ENCODE measurements around the gene ZBTB34.

- TF ChIP-seq, protein P1, sequence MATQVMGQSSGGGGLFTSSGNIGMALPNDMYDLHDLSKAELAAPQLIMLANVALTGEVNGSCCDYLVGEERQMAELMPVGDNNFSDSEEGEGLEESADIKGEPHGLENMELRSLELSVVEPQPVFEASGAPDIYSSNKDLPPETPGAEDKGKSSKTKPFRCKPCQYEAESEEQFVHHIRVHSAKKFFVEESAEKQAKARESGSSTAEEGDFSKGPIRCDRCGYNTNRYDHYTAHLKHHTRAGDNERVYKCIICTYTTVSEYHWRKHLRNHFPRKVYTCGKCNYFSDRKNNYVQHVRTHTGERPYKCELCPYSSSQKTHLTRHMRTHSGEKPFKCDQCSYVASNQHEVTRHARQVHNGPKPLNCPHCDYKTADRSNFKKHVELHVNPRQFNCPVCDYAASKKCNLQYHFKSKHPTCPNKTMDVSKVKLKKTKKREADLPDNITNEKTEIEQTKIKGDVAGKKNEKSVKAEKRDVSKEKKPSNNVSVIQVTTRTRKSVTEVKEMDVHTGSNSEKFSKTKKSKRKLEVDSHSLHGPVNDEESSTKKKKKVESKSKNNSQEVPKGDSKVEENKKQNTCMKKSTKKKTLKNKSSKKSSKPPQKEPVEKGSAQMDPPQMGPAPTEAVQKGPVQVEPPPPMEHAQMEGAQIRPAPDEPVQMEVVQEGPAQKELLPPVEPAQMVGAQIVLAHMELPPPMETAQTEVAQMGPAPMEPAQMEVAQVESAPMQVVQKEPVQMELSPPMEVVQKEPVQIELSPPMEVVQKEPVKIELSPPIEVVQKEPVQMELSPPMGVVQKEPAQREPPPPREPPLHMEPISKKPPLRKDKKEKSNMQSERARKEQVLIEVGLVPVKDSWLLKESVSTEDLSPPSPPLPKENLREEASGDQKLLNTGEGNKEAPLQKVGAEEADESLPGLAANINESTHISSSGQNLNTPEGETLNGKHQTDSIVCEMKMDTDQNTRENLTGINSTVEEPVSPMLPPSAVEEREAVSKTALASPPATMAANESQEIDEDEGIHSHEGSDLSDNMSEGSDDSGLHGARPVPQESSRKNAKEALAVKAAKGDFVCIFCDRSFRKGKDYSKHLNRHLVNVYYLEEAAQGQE (IDR thresholded peaks at IDR 0.05; ENCODE audit: low read depth), result no peak
- TF ChIP-seq TCF12 (IDR thresholded peaks at IDR 0.05; ENCODE audit: low read depth), result no peak
- no peak for TF ChIP-seq TAF1 (IDR thresholded peaks at IDR 0.05; ENCODE audit: low read depth)
- TF ChIP-seq, protein P2, sequence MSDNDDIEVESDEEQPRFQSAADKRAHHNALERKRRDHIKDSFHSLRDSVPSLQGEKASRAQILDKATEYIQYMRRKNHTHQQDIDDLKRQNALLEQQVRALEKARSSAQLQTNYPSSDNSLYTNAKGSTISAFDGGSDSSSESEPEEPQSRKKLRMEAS (IDR thresholded peaks at IDR 0.05), result no peak
- no peak for TF ChIP-seq CREB1 (IDR thresholded peaks at IDR 0.05; ENCODE audit: low read depth)
- no peak for TF ChIP-seq CEBPB (IDR thresholded peaks at IDR 0.05)
- TF ChIP-seq ZBTB7A (IDR thresholded peaks at IDR 0.05; ENCODE audit: low read depth), result no peak
- TF ChIP-seq NFIC (IDR thresholded peaks at IDR 0.05), result no peak
- TF ChIP-seq YY1 (IDR thresholded peaks at IDR 0.05; ENCODE audit: low read depth), result no peak
- 0 out of 2 replicates have a peak, but pooled peaks have one; percentile 16 for TF ChIP-seq EGR1 (IDR thresholded peaks at IDR 0.05)
Measured at GRCh38 chr9:126869368-126869767, 8.9 kb downstream of the ZBTB34 start.
